Central memory CD4-positive, alpha-beta T cell (primary cell): ENCODE measurements around the gene RNU6-1.

Experiments used
- DNase-seq: peaks from one replicate; pipeline ENCODE4 v3.0.0; 2022

Gene RNU6-1

DNA sequence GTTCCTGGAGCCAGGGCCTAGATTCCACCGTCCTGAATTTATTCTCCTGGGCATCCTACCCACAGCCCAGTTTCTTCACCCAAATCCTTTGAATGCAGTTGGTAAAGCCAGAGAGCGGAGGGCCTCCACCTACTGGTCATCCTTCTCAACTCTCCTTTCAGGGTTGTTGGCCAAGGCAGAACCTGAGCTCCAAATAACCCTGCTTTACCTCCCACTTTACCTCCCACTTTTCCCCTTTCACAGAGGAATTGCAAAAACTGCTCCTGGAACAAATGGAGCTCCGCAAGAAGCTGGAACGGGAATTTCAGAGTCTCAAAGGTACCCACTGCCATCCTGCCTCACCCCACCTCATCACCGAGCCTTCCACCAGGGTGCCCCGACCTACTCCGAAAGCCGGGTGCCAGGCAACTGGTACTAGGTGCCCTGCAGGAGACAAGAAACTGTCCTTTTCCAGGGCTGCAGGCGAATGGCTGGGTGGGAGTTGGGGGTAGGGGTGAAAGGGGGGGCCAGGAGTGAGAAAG lies 7.8 kb downstream of the RNU6-1 start:
- no peak for DNase-seq

- DNase-seq = no peak
Observed at GRCh38 chr15:67831363-67831762, 8.5 kb downstream of the RNU6-1 start.

GRCh38 chr15:67829647-67830504 lies 10.0 kb downstream of the RNU6-1 start:
- DNase-seq = no peak

DNA sequence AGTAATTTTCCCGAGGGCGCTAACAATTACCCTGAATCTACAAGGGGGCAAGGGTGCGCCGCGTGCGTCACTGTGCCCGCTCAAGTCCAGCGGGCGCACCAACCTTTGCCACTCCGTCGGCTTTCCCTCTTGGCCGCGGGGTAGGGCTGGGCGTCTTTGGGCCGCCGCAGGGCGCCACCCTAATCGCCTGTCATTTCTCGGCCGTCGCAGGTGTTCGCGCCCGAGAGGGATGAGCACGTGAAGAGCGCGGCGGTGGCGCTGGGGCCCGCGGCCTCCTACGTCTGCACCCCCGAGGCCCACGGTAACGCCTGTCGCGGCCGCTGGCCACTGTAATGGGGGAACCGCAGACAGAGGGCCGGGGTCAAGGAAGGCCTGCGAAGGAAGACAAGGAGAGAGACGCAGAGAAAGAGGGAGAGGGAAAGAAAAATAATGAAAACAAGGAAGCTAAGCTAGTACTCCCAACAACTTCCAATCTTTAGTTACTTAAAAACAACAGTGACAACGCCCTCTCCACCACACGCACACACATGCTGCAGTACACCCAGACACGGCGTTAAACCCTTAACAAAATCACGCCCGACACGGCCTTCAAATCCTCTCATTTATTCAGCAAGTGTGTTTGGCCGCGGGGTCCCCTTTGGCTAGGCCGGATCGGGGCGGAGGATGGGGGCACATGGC lies 10.7 kb downstream of the RNU6-1 start:
- DNase-seq = no peak

DNA sequence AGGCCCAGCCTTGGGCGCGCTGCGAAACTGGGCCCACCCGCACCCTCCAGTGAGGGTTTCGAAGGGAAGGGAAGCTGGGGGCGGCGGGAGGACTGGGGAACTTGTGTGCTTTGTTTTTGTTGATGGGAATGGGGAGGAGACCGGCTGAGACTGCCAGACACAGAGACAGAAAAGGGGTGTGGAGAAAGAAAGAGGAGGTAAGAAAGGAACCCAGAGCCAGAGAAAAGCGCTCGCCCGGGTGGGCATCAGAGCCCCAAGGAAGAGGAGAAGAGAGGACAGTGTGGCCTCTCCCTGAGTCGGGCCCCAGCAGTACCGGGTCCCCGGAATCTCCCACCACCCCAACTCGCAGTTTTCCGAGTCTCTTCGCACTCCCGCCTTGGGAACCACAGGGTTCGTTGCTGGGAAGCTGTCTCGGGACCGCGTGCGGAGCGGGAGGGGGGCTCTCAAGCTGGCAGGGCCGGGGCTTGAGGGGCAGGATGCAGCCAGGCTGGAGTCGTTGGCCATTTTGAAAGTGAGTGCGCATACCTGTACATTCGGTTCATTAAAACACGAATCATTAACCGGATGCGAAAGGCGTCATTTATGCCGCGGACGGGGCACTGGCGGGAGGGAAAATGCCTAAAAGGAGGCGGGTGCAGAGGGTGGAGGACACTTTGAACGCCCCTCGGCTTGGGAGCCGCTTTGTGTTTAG lies 11.4 kb downstream of the RNU6-1 start:
- no peak for DNase-seq

DNA sequence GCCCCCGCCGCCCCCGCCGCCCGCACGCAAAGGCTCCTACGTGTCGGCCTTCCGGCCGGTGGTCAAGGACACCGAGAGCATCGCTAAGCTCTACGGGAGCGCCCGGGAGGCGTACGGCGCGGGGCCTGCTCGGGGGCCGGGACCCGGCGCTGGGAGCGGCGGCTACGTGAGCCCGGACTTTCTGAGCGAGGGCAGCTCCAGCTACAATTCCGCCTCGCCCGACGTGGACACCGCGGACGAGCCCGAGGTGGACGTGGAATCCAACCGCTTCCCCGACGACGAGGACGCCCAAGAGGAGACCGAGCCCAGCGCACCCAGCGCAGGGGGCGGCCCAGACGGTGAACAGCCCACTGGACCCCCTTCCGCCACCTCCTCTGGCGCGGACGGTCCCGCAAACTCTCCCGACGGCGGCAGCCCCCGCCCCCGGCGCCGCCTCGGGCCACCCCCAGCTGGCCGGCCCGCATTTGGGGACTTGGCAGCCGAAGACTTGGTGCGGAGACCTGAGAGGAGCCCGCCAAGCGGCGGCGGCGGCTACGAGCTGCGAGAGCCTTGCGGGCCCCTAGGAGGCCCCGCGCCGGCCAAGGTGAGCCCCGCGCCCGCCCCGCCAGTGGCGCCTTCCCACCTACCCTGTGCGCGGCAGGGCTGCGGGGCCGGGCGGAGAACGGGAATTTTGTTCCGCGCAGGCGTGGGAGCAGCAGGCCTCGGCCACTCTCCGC lies 12.1 kb downstream of the RNU6-1 start:
- DNase-seq = no peak

- no peak for DNase-seq
Observed at GRCh38 chr15:67826717-67827561, 12.9 kb downstream of the RNU6-1 start.

DNA sequence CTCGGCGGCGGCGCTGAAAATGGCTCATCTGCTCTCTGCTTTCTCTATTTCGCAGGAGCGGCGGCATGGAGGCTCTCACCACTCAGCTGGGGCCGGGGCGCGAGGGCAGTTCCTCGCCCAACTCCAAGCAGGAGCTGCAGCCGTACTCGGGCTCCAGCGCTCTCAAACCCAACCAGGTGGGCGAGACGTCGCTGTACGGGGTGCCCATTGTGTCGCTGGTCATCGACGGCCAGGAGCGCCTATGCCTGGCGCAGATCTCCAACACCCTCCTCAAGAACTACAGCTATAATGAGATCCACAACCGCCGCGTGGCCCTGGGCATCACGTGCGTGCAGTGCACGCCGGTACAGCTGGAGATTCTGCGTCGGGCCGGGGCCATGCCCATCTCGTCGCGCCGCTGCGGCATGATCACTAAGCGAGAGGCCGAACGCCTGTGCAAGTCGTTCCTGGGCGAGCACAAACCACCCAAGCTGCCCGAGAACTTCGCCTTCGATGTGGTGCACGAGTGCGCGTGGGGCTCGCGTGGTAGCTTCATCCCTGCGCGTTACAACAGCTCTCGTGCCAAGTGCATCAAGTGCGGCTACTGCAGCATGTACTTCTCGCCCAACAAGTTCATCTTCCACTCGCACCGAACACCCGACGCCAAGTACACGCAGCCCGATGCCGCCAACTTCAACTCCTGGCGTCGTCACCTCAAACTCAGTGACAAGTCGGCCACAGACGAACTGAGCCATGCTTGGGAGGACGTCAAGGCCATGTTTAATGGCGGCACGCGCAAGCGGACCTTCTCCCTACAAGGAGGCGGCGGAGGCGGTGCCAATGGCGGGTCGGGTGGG lies 13.7 kb downstream of the RNU6-1 start:
- no peak for DNase-seq

GRCh38 chr15:67824976-67825880 lies 14.6 kb downstream of the RNU6-1 start, which contains the start of gene SKOR1:
Gene SKOR1, plus strand, starts transcription at chr15:67825509. Its CDS starts 94 bp downstream, at chr15:67825603.
- DNase-seq = no peak

- DNase-seq = no peak
Observed at GRCh38 chr15:67824197-67824968, 15.5 kb downstream of the RNU6-1 start.

- DNase-seq = no peak
Observed at GRCh38 chr15:67823314-67824196, 16.3 kb downstream of the RNU6-1 start.

DNA sequence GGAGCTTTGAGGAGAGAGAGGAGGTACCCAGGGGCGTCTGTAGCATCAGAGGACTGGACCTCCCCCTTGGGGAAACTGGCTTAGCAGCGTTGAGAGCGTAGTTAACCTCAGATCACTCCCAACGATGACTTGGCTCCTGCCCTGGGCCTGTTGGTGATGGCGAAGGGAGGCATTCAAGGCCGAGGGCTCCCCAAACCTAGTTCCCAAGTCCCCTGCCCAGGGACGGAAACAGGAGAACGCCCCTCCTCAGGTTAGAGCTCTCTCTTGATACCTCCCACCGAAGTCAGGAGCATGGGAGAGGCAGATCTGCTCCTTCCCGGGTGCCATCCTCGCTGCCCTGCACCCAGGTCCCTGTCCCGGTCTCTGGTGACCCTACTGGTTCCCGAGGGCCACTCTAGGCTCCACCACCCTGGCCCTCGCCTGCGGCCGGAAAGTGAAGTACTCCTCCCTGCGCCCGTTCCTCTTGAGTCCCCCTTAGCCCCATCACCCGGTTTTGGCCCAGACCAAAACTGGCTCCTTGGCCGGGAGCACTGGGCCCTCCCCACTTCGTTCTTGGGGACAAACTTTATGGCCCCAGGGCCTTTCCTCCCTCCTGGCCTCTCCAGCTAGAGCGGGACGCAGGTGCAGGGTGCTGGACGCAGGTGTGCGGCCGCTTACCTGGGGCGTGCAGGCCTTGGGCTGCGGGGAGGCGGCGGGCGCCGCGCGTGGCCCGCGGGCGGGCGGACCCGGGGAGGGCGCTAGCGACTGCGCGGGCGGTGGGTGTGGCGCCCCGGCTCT lies 17.1 kb downstream of the RNU6-1 start:
- DNase-seq = no peak

- no peak for DNase-seq
Observed at GRCh38 chr15:67821784-67822440, 17.9 kb downstream of the RNU6-1 start.

DNA sequence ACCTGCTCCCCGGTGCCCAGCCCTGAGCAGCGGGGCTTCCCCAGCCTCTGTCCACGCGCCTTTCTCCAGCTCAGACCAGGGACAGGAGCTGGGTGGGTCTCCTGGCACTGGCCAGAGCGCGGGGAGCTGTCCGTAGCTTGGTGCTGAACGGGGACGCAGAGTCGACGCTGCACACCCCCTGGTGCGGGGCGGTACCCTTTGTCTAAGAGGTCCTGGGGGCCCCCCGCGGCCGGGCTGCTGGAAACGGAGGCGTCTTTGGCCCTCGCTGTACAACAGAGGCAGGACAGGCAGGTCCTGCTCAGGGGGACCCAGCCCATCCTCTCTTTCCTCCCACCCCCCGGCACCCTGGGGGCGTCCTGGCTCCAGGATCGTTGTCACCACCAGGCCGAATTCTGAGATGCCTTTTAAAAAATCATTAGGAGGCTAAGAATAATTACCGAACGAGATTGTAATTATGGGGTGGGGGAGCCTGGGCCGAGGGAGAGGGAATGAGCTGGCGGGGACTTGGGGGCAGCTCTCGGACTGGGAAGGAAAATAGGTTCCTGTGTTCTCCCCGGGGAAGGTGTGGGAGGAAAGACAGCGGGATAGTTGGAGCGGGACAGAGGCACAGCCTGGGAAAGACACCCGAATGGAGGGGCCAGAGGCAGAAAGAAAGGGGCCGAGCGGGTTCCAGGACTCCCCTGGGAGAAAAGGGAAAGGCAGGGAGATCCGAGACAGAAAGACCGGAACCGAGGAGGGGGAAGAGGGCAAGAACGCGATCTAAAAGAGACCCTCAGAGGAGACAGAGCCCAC lies 18.7 kb downstream of the RNU6-1 start:
- no peak for DNase-seq
